Activated T-helper 17 cell treated with anti-CD3 and anti-CD28 coated beads, Interleukin-2, amount 50 U/mL, for 72 hours (primary cell): Measurements from ENCODE around the gene CEP112. TPM values are rescaled to one million over a fixed set of nuclear protein-coding genes. Genes with fewer than 3 reads are reported as not detected.

Experiments
- ATAC-seq: fragments of 150-1000 bp; cut with Tn5 transposase; replicated peaks from 2 replicates; pipeline ENCODE4 v1.10.0; 2021; ENCODE audit warnings: mild to moderate bottlenecking, moderate library complexity
- H3K27ac Mint-ChIP-seq: one replicate; pipeline ENCODE4 v1.8.0; 2022; ENCODE audit warnings: mixed read lengths
- H3K27me3 Mint-ChIP-seq: one replicate; pipeline ENCODE4 v1.8.0; 2022; ENCODE audit warnings: mixed read lengths
- H3K36me3 Mint-ChIP-seq: one replicate; pipeline ENCODE4 v1.8.0; 2022; ENCODE audit warnings: low read depth, mild to moderate bottlenecking, mixed read lengths
- H3K4me1 Mint-ChIP-seq: one replicate; pipeline ENCODE4 v1.8.0; 2022; ENCODE audit warnings: mixed read lengths
- H3K4me3 Mint-ChIP-seq: one replicate; pipeline ENCODE4 v1.8.0; 2022; ENCODE audit warnings: mild to moderate bottlenecking, mixed read lengths
- H3K9me3 Mint-ChIP-seq: one replicate; pipeline ENCODE4 v1.8.0; 2022; ENCODE audit warnings: mixed read lengths
- total RNA-seq, 2 donors: library from RNA; stranded (reverse); gene quantifications; one replicate each; pipeline ENCODE4 v1.2.3, GENCODE V29; 2022

CEP112 gene
- total RNA-seq, 2 donors from 2014 or later: 3.4 to 8.1 TPM

DNA sequence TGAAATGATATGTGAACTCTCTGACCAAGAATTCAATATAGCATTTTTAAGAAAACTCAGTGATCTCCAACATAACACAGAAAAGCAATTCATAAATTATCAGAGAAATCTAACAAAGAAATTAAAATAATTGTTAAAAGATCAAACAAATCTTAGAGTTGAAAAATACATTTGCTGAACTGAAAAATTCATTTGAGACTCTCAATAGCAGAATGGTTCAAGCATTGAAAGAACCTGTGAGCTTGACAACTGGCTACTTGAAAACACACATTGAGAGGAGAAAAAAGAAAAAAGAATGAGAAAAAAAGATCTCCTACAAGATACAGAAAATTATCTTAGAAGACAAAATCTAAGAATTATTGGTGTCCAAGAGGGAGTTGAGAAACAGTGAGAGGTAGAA is 203.5 kb downstream of the CEP112 start:
- peaks cover 6% of the 10 kb centered on the region for H3K27me3 Mint-ChIP-seq
- no peaks in the 10 kb centered on the region for H3K36me3 Mint-ChIP-seq
- peaks cover 4% of the 10 kb centered on the region for H3K9me3 Mint-ChIP-seq
- H3K4me1 Mint-ChIP-seq: no peaks in the 10 kb centered on the region
- no peak overlapping the region for H3K4me3 Mint-ChIP-seq
- no peak for ATAC-seq
- H3K27ac Mint-ChIP-seq: no peak overlapping the region

DNA sequence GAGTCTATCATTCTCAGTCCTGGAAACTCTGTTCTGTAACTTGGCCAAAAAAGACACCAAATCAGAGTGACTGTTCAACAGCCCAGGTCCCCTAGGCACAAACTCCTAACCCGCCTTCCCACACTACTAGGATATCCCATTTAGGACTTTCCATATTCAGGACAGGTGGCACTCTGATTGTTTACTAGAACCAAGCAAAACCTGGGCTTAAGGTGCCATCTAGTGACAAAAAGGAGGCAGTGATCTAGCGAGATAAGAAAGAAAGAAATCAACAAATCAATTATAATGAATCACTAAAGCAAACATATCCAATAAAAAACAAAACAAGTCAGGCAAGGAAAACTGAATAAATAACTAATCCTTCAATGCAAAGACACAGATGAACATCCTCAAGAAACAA is 203.9 kb downstream of the CEP112 start:
- Mint-ChIP-seq H3K4me3 (no peak overlapping the region), H3K9me3 (peaks cover 4% of the 10 kb centered on the region), H3K27me3 (peaks cover 9% of the 10 kb centered on the region), H3K27ac (no peak overlapping the region), H3K36me3 (no peaks in the 10 kb centered on the region), H3K4me1 (no peaks in the 10 kb centered on the region)
- no peak for ATAC-seq

DNA sequence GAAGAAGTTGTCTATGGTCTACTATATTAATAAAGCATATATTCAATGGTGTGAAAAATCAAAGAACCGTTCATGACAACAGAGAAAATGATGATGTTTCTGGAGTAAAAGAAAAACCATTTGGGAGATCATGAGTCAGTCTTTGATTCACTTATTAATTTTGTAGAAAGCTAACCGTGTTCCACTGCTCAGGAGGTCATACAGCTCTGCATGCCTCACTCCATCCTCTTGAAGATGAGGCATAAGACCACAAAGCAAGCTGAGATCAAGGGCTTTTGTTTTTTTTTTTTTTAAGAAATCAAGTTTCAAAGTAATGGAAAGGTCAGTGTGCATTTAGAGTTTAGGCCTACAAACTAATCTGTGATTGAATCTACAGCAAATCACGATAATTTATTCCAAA is 206.4 kb downstream of the CEP112 start:
- peaks cover 4% of the 10 kb centered on the region for H3K9me3 Mint-ChIP-seq
- ATAC-seq: no peak
- H3K36me3 Mint-ChIP-seq: no peaks in the 10 kb centered on the region
- no peak overlapping the region for H3K27ac Mint-ChIP-seq
- H3K4me3 Mint-ChIP-seq: no peak overlapping the region
- H3K4me1 Mint-ChIP-seq: no peaks in the 10 kb centered on the region
- peaks cover 12% of the 10 kb centered on the region for H3K27me3 Mint-ChIP-seq

DNA sequence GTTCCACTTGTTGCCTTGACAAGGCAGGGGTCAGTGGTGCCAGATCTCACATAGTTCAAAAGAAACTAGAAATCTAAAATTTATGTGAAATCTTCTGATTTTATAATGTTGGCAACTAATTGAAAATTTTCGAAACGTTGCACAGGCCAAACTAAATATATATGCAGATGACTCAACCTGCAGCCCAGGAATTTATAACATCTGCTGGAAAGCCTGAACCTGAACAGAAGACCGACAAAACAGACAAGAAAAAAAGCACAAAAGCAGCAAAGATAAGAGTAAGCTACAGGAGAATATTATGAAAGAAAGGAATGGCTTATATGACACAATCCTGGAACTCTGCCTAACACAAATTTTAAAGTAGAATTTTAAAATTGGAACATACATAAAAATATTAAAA is 207.6 kb downstream of the CEP112 start:
- peaks cover 12% of the 10 kb centered on the region for H3K27me3 Mint-ChIP-seq
- no peaks in the 10 kb centered on the region for H3K36me3 Mint-ChIP-seq
- H3K9me3 Mint-ChIP-seq: peaks cover 4% of the 10 kb centered on the region
- no peak overlapping the region for H3K4me3 Mint-ChIP-seq
- H3K27ac Mint-ChIP-seq: no peak overlapping the region
- no peaks in the 10 kb centered on the region for H3K4me1 Mint-ChIP-seq
- no peak for ATAC-seq

DNA sequence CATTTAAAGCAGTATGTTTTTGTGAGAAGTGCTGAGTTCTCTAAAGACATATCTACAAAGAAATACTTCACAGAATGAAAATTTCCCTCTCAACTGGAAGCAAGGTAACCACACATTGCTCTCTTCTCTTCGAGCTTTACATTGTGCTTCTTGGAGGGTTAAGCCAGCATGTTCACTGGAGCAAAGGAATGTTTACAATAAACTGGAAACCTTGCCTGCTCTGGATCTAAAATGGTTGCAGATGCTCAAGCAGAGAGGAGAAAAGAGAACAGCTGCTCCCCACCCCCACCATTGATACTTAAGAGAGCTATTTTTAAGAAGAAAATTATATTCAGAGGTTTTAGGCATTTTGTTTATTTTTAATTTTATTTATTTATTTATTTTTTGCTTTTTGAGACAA is 213.1 kb downstream of the CEP112 start:
- Mint-ChIP-seq H3K9me3 (no peaks in the 10 kb centered on the region), H3K4me1 (no peaks in the 10 kb centered on the region), H3K27me3 (peaks cover 8% of the 10 kb centered on the region), H3K4me3 (no peak overlapping the region), H3K36me3 (no peaks in the 10 kb centered on the region), H3K27ac (no peak overlapping the region)
- ATAC-seq: no peak

DNA sequence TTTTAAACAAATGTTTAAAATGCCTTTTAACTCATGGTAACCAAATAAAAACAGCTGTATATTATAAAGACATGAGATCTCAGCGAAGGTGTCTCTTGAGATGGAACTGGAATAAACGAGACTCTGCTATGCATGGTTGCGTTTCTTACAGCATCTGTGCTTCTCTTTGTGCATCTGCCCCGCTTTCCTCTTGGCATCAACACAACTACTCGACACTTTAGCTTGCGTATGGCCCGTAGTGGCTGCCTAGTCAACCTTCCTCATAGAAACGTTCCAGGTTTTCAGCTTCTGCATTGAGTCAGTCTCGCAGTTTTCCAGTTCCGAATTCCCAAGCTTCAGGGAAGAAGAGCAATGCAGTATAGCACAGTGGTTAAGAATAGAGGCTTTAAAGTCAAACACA is 214.9 kb downstream of the CEP112 start:
- Mint-ChIP-seq H3K4me3 (no peak overlapping the region), H3K36me3 (no peaks in the 10 kb centered on the region), H3K9me3 (no peaks in the 10 kb centered on the region), H3K4me1 (no peaks in the 10 kb centered on the region), H3K27ac (no peak overlapping the region), H3K27me3 (peaks cover 4% of the 10 kb centered on the region)
- ATAC-seq: no peak

DNA sequence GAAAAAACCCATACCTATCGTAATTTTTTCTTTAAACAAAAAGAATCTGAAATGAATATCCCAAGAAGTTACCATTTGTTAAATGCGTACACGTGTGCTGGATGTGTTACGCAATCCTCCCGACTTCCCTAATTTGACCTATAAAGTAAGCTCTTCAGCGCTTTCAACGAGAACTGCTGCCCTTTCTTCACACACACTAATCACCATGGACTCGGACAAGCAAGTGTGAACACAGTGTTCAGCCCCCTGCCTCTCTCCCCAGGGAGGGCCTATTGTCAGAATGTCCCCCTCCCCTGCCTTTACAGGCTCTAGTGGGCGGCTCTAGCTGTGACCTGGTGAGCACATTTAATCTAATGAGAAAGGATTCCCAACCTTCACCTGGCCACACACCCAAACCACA is 216.1 kb downstream of the CEP112 start:
- no peak overlapping the region for H3K4me3 Mint-ChIP-seq
- no peaks in the 10 kb centered on the region for H3K36me3 Mint-ChIP-seq
- no peaks in the 10 kb centered on the region for H3K4me1 Mint-ChIP-seq
- H3K27me3 Mint-ChIP-seq: peaks cover under 1% of the 10 kb centered on the region
- no peak overlapping the region for H3K27ac Mint-ChIP-seq
- no peak for ATAC-seq
- H3K9me3 Mint-ChIP-seq: no peaks in the 10 kb centered on the region

DNA sequence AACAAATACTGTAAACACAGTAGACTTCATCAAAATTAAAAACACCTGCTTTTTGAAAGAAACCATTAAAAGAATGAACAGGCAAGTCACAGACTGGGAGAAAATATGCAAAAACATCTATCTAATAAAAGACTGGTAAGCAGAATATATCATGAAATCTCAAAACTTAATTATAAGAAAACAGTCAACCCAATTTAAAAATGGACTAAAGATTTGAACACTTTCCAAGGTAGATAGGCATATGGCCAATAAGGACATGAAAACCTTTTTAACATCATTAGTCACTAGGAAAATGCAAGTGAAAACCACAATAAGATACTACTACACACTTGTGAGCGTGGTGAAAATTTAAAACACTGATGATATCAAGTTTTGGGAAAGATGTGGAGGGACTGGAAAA is 218.7 kb downstream of the CEP112 start:
- Mint-ChIP-seq H3K27ac (no peak overlapping the region), H3K27me3 (no peaks in the 10 kb centered on the region), H3K9me3 (no peaks in the 10 kb centered on the region), H3K4me1 (no peaks in the 10 kb centered on the region), H3K4me3 (no peak overlapping the region), H3K36me3 (no peaks in the 10 kb centered on the region)
- ATAC-seq: no peak

DNA sequence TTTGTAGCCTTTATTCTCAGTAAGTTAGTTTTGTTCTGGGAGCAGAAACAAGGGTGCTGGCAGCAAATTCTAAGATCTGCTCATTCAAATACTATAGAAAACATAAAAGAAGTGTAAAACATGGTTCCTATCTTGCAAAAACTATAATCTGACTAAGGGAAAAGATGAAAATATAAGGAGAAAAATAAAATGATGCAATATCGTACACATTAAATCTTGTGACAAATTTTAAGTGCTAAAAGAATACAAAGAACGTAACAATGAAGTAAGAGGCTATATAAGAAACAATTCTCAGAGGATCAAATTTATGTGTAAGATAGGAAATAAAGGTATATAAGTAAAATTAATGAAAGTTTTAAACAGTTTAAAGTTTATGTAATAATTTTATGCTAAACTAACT is 224.6 kb downstream of the CEP112 start:
- H3K4me1 Mint-ChIP-seq: no peaks in the 10 kb centered on the region
- no peak for ATAC-seq
- no peaks in the 10 kb centered on the region for H3K36me3 Mint-ChIP-seq
- no peaks in the 10 kb centered on the region for H3K9me3 Mint-ChIP-seq
- H3K27me3 Mint-ChIP-seq: no peaks in the 10 kb centered on the region
- H3K27ac Mint-ChIP-seq: no peak overlapping the region
- H3K4me3 Mint-ChIP-seq: no peak overlapping the region

DNA sequence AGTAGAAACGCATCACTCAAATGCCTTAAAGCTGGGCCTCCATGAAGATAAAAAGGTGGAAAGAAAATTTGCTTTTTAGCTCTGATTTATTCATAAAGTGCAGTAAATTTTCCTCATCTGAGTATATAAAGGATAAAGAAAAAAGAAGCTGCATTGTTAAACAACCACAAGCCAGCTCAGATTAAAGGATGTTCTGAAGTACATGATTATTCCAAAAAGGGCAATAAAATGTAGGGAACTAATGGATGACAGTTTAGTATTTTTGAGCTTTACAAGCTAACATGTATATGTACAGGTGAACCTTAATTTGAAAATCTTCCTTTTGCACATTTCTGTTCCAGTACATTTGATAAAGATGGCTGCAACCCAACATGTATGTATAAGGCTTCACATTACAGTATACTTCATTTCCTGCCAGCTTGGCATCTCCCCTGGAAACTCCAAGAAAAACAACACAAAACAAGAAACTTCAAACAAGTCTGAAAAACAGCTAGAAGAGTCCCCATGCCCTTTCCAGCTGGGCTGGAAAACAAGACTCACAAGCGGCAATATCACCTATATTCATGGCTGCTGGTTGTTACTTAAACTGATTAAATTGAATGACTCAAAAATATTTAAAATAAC is 225.7 kb downstream of the CEP112 start:
- H3K36me3 Mint-ChIP-seq: no peaks in the 10 kb centered on the region
- no peaks in the 10 kb centered on the region for H3K4me1 Mint-ChIP-seq
- ATAC-seq: no peak
- no peak overlapping the region for H3K27ac Mint-ChIP-seq
- no peaks in the 10 kb centered on the region for H3K27me3 Mint-ChIP-seq
- no peak overlapping the region for H3K4me3 Mint-ChIP-seq
- no peaks in the 10 kb centered on the region for H3K9me3 Mint-ChIP-seq

DNA sequence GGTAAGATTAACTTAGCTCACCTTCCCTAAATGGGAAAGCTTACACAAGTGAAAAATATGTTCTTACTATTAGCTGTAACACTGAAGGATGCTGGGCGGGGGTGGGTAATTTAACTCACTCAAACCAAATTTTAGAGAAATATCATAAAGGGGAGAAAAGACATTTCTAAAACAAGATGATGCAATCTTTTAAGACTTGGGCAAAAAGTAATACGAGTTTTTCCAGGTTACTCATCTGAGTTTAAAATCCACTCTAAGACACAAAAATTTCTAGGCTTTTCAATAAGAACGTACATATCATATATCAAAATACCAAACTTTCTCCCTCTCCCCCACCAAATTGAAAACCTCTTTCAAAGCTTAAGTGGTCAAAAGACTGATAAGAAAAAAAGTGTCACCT is 228.8 kb downstream of the CEP112 start:
- H3K9me3 Mint-ChIP-seq: no peaks in the 10 kb centered on the region
- no peaks in the 10 kb centered on the region for H3K27me3 Mint-ChIP-seq
- no peak overlapping the region for H3K27ac Mint-ChIP-seq
- H3K4me1 Mint-ChIP-seq: no peaks in the 10 kb centered on the region
- no peak overlapping the region for H3K4me3 Mint-ChIP-seq
- no peak for ATAC-seq
- H3K36me3 Mint-ChIP-seq: no peaks in the 10 kb centered on the region

DNA sequence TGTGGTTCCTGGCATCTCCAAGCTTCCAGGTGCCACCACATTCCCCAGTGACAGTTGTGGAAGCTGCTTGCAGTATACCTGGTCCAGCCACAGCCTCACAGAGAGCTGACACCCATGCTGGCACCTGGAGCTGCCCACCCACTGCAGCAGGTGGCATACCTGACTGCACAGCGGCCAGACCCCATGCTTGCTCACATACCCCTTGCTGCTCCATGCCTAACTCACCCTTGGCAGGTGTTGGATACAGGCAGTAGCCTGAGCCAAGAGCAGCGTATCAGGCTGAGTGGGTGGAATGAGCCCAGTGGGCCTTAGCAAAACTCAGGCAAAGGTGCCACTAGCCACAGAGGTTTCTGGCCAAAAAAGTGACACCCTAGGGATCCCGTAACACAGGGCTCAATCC is 232.3 kb downstream of the CEP112 start:
- Mint-ChIP-seq H3K4me3 (no peak overlapping the region), H3K36me3 (no peaks in the 10 kb centered on the region), H3K27ac (no peak overlapping the region), H3K9me3 (no peaks in the 10 kb centered on the region), H3K4me1 (no peaks in the 10 kb centered on the region), H3K27me3 (no peaks in the 10 kb centered on the region)
- no peak for ATAC-seq

DNA sequence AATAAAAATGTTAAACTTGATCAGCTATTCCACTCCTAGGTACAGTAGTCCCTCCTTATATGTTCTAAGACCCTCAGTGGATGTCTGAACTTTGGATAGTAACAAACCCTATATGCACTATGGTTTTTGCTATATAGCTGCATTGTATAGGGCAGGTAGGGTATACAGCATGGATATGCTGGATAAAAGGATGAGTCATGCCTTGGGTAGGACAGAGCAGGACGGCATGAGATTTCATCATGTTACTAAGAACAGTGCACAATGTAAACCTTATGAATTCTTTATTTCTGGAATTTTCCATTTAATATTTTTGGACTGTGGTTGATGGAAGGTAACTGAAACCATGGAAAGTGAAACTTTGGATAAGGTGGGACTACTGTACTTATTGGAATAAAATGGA is 235.1 kb downstream of the CEP112 start:
- H3K4me1 Mint-ChIP-seq: no peaks in the 10 kb centered on the region
- peaks cover 6% of the 10 kb centered on the region for H3K9me3 Mint-ChIP-seq
- no peaks in the 10 kb centered on the region for H3K36me3 Mint-ChIP-seq
- no peaks in the 10 kb centered on the region for H3K27me3 Mint-ChIP-seq
- H3K4me3 Mint-ChIP-seq: no peak overlapping the region
- ATAC-seq: no peak
- H3K27ac Mint-ChIP-seq: no peak overlapping the region

DNA sequence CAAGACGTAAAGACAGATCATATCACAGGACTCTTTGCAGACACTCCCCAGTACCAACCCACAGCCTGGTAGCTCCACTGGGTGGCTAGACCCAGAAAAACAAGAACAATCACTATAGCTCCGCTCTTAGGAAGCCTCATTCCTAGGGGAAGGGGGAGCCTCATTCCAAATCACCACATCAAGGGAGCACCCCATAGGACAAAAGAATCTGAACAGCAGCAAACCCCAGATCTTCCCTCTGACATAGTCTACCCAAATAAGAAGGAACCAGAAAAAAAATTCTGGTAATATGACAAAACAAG is 237.8 kb downstream of the CEP112 start:
- H3K4me3 Mint-ChIP-seq: no peak overlapping the region
- H3K4me1 Mint-ChIP-seq: no peaks in the 10 kb centered on the region
- no peaks in the 10 kb centered on the region for H3K27me3 Mint-ChIP-seq
- no peak for ATAC-seq
- no peaks in the 10 kb centered on the region for H3K36me3 Mint-ChIP-seq
- peaks cover 6% of the 10 kb centered on the region for H3K9me3 Mint-ChIP-seq
- no peak overlapping the region for H3K27ac Mint-ChIP-seq

DNA sequence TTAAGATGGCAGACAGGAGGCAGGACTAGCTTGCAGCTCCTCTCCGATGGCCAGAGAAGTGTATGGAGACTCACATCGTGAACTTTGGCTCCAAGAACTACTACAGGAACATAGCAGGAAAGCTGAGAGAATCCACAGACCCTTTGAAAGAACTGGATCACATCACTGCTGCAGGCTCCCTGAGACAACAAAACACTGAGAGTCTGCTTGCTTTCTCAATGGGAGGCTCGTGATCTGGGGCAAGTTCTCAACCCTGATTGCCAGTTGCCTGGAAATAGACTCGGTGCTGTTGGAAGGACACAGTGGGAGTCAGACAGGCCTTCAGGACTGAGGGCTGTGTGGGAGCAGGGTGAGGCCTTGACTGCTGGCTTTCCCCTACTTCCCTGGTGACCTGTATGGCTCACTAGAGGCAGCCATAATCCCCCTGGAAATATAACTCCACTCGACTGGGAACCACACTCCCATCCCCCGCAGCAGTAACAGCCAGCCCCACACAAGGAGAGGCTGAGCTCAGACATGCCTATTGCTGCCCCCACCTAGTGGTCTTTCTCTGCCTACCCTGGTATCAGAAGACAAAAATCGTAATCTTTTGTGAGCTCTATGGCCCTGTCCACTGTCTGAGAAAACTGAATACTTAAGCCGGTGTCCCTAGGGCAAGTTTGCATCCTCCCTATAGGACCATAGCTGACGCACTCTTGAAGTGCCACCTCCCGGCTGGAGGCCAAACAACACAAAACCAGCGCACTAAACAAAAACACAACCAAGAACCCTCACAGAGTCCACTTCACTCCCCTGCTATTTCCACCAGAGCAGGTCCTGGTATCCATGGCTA is 238.4 kb downstream of the CEP112 start:
- Mint-ChIP-seq H3K9me3 (peaks cover 6% of the 10 kb centered on the region), H3K4me1 (no peaks in the 10 kb centered on the region), H3K27ac (no peak overlapping the region), H3K27me3 (no peaks in the 10 kb centered on the region), H3K4me3 (no peak overlapping the region), H3K36me3 (no peaks in the 10 kb centered on the region)
- no peak for ATAC-seq
